ENCODE measurements around the gene LAMTOR2. TPM values are rescaled to one million over a fixed set of nuclear protein-coding genes. Genes with fewer than 3 reads are reported as not detected.

The LAMTOR2 gene
- total RNA-seq, 1 experiment from 2014 or later = 60.2 TPM

GRCh38 chr1:156089704-156090103, 35.1 kb downstream of the LAMTOR2 start:
- Histone ChIP-seq H3K9ac (ENCODE audit: low read length) (no peak overlapping the region), H3K27me3 (ENCODE audit: insufficient read depth, low read length) (no peaks in the 10 kb centered on the region), H3K9me3 (ENCODE audit: control insufficient read depth in 1 of 2, insufficient read depth in 1 of 2, low read depth in 1 of 2, low read length in 2 of 2) (no peaks in the 10 kb centered on the region), H2AFZ (ENCODE audit: low read depth, low read length, poor library complexity, severe bottlenecking) (no peak overlapping the region), H3K27ac (ENCODE audit: low read depth, low read length) (no peak overlapping the region), H4K20me1 (ENCODE audit: insufficient read depth) (no peaks in the 10 kb centered on the region), H3K36me3 (ENCODE audit: control insufficient read depth in 1 of 2, insufficient read depth in 2 of 2, low read length in 2 of 2) (no peaks in the 10 kb centered on the region), H3K79me2 (ENCODE audit: insufficient read depth, low read length) (no peaks in the 10 kb centered on the region), H3K4me1 (ENCODE audit: control insufficient read depth in 1 of 2, insufficient read depth in 2 of 2, low read length in 2 of 2) (peaks cover 14 to 20% of the 10 kb centered on the region in 2 experiments; a peak in 3 of 4 replicates), H3K4me2 (ENCODE audit: low read length) (no peak overlapping the region), H3K9me2 (ENCODE audit: insufficient read depth) (no peaks in the 10 kb centered on the region), H3K4me3 (replicated peaks in 1 of 2; ENCODE audit: low read depth in 1 of 2, low read length in 2 of 2) (no peak overlapping the region)
- intact Hi-C loops (cut with micrococcal nuclease) = loop anchor here (1.0 to 2.0 kb wide), 4 partner anchors 41 to 271 kb away; no protein-coding TSS in a partner anchor
- DNase-seq (ENCODE audit: low read depth, low spot score) = no peak
- no TSS peak for BruUV-seq (replicated peaks)
- TF ChIP-seq EGR1 (IDR thresholded peaks at IDR 0.05; ENCODE audit: low read depth) = no peak
- no peak for TF ChIP-seq CEBPB (IDR thresholded peaks at IDR 0.05; ENCODE audit: low read depth)
- no peak for TF ChIP-seq ELF1 (IDR thresholded peaks at IDR 0.05; ENCODE audit: borderline replicate concordance, low read depth)
- ChIA-PET RAD21 (ENCODE audit: low non-redundant PET in 1 of 2, low total read pairs in 2 of 2, uncharacterized antibody in 2 of 2, unreplicated experiment in 2 of 2) (no interaction called here), CTCF (interaction anchor here (1.3 to 4.7 kb wide), 3 partner anchors 34 to 141 kb away, joined by 3 to 27 read pairs (median 4); no protein-coding TSS in a partner anchor), POLR2A (no interaction called here)
- ATAC-seq = no peak

- Histone ChIP-seq H3K9ac (ENCODE audit: low read length) (no peak overlapping the region), H3K4me3 (replicated peaks in 1 of 2; ENCODE audit: low read depth in 1 of 2, low read length in 2 of 2) (no peak overlapping the region), H4K20me1 (ENCODE audit: insufficient read depth) (no peaks in the 10 kb centered on the region), H2AFZ (ENCODE audit: low read depth, low read length, poor library complexity, severe bottlenecking) (no peak overlapping the region), H3K9me2 (ENCODE audit: insufficient read depth) (no peaks in the 10 kb centered on the region), H3K27ac (ENCODE audit: low read depth, low read length) (no peak overlapping the region), H3K36me3 (ENCODE audit: control insufficient read depth in 1 of 2, insufficient read depth in 2 of 2, low read length in 2 of 2) (no peaks in the 10 kb centered on the region), H3K27me3 (ENCODE audit: insufficient read depth, low read length) (no peaks in the 10 kb centered on the region), H3K4me1 (ENCODE audit: control insufficient read depth in 1 of 2, insufficient read depth in 2 of 2, low read length in 2 of 2) (peaks cover 14 to 25% of the 10 kb centered on the region in 2 experiments; a peak in 3 of 4 replicates), H3K4me2 (ENCODE audit: low read length) (no peak overlapping the region), H3K79me2 (ENCODE audit: insufficient read depth, low read length) (no peaks in the 10 kb centered on the region), H3K9me3 (ENCODE audit: control insufficient read depth in 1 of 2, insufficient read depth in 1 of 2, low read depth in 1 of 2, low read length in 2 of 2) (no peaks in the 10 kb centered on the region)
- ChIA-PET POLR2A (interaction anchor here (1.0 to 1.5 kb wide), 2 partner anchors 38 to 40 kb away, joined by 4 read pairs; no protein-coding TSS in a partner anchor), RAD21 (ENCODE audit: low non-redundant PET in 1 of 2, low total read pairs in 2 of 2, uncharacterized antibody in 2 of 2, unreplicated experiment in 2 of 2) (interaction anchor here (1.0 to 1.5 kb wide), 3 partner anchors 40 to 135 kb away, joined by 5 to 11 read pairs (median 5); no protein-coding TSS in a partner anchor), CTCF (interaction anchor here (1.0 to 4.7 kb wide), 9 partner anchors 29 to 230 kb away, joined by 3 to 27 read pairs (median 4); no protein-coding TSS in a partner anchor)
- no TSS peak for BruUV-seq (replicated peaks)
- peak; percentile 30; the same call in 1 of the 2 replicates for ATAC-seq
- DNase-seq (ENCODE audit: low read depth, low spot score) = no peak
- intact Hi-C loops (cut with micrococcal nuclease) = loop anchor here (1.0 to 2.0 kb wide), 4 partner anchors 40 to 271 kb away; no protein-coding TSS in a partner anchor
- TF ChIP-seq SP1 (IDR thresholded peaks at IDR 0.05; ENCODE audit: low read depth) (no peak), CBX3 (IDR thresholded peaks at IDR 0.05; ENCODE audit: low read depth) (no peak), SIN3A (IDR thresholded peaks at IDR 0.05; ENCODE audit: low read depth) (no peak), ZFX (IDR thresholded peaks at IDR 0.05) (no peak), ELF1 (IDR thresholded peaks at IDR 0.05; ENCODE audit: borderline replicate concordance, low read depth) (no peak), RAD21 (IDR thresholded peaks at IDR 0.05; ENCODE audit: low read depth) (no peak), SRF (IDR thresholded peaks at IDR 0.05; ENCODE audit: low read depth) (no peak), POLR2A (IDR thresholded peaks at IDR 0.05; ENCODE audit: borderline replicate concordance, extremely low read depth, insufficient read depth, insufficient read length) (no peak), ZBTB33 (IDR thresholded peaks at IDR 0.05; ENCODE audit: extremely low read depth, insufficient replicate concordance, low read length) (no peak), REST (IDR thresholded peaks at IDR 0.05; ENCODE audit: low read depth) (no peak)
- TF ChIP-seq, protein P1, sequence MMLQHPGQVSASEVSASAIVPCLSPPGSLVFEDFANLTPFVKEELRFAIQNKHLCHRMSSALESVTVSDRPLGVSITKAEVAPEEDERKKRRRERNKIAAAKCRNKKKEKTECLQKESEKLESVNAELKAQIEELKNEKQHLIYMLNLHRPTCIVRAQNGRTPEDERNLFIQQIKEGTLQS (IDR thresholded peaks at IDR 0.05) = no peak
- TF ChIP-seq, protein P2, sequence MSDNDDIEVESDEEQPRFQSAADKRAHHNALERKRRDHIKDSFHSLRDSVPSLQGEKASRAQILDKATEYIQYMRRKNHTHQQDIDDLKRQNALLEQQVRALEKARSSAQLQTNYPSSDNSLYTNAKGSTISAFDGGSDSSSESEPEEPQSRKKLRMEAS (IDR thresholded peaks at IDR 0.05) = no peak
These were observed 35.7 kb downstream of the LAMTOR2 start for GRCh38 chr1:156090138-156090839.

Measured in HCT116 (cell line).